ENCODE measurements around the gene ZNF878. TPM values are rescaled to one million over a fixed set of nuclear protein-coding genes. Genes with fewer than 3 reads are reported as not detected.

The ZNF878 gene
- total RNA-seq, 1 experiment from 2014 or later: not detected

GRCh38 chr19:12098040-12098439 is 45.3 kb upstream of the ZNF878 start:
- H3K27me3 ChIP-seq (ENCODE audit: insufficient read depth, low read length): no peaks in the 10 kb centered on the region
- H3K79me2 ChIP-seq (ENCODE audit: insufficient read depth, low read length): no peaks in the 10 kb centered on the region
- no TSS peak for BruUV-seq (replicated peaks)
- H4K20me1 ChIP-seq (ENCODE audit: insufficient read depth): no peaks in the 10 kb centered on the region
- ChIA-PET POLR2A (no interaction called here), RAD21 (ENCODE audit: low non-redundant PET in 1 of 2, low total read pairs in 2 of 2, uncharacterized antibody in 2 of 2, unreplicated experiment in 2 of 2) (no interaction called here), CTCF (no interaction called here)
- DNase-seq (ENCODE audit: low read depth, low spot score) (no peak), ATAC-seq (no peak)
- H2AFZ ChIP-seq (ENCODE audit: low read depth, low read length, poor library complexity, severe bottlenecking): no peak overlapping the region
- H3K9me3 ChIP-seq (ENCODE audit: control insufficient read depth in 1 of 2, insufficient read depth in 1 of 2, low read depth in 1 of 2, low read length in 2 of 2): peaks cover 0 to 3% of the 10 kb centered on the region in 2 experiments; a peak in 2 of 4 replicates
- H3K9me2 ChIP-seq (ENCODE audit: insufficient read depth): no peaks in the 10 kb centered on the region
- H3K4me2 ChIP-seq (ENCODE audit: low read length): no peak overlapping the region
- no peak overlapping the region for H3K4me3 ChIP-seq (replicated peaks in 1 of 2; ENCODE audit: low read depth in 1 of 2, low read length in 2 of 2)
- intact Hi-C loops (cut with micrococcal nuclease): no loop called here
- no peaks in the 10 kb centered on the region for H3K36me3 ChIP-seq (ENCODE audit: control insufficient read depth in 1 of 2, insufficient read depth in 2 of 2, low read length in 2 of 2)
- H3K9ac ChIP-seq (ENCODE audit: low read length): no peak overlapping the region
- TF ChIP-seq ATF3 (IDR thresholded peaks at IDR 0.05): no peak
- TF ChIP-seq RAD21 (IDR thresholded peaks at IDR 0.05; ENCODE audit: low read depth): no peak
- no peak for TF ChIP-seq EZH2 (IDR thresholded peaks at IDR 0.05)
- TF ChIP-seq JUND (IDR thresholded peaks at IDR 0.05): no peak
- TF ChIP-seq MAX (IDR thresholded peaks at IDR 0.05): no peak
- H3K27ac ChIP-seq (ENCODE audit: low read depth, low read length): no peak overlapping the region
- H3K4me1 ChIP-seq (ENCODE audit: control insufficient read depth in 1 of 2, insufficient read depth in 2 of 2, low read length in 2 of 2): no peaks in the 10 kb centered on the region

GRCh38 chr19:12095111-12095790 is 42.5 kb upstream of the ZNF878 start:
- DNase-seq (ENCODE audit: low read depth, low spot score) (no peak), ATAC-seq (no peak)
- no peaks in the 10 kb centered on the region for H4K20me1 ChIP-seq (ENCODE audit: insufficient read depth)
- ChIA-PET CTCF (no interaction called here), POLR2A (no interaction called here), RAD21 (ENCODE audit: low non-redundant PET in 1 of 2, low total read pairs in 2 of 2, uncharacterized antibody in 2 of 2, unreplicated experiment in 2 of 2) (no interaction called here)
- no peaks in the 10 kb centered on the region for H3K4me1 ChIP-seq (ENCODE audit: control insufficient read depth in 1 of 2, insufficient read depth in 2 of 2, low read length in 2 of 2)
- no peak overlapping the region for H3K4me2 ChIP-seq (ENCODE audit: low read length)
- no peaks in the 10 kb centered on the region for H3K9me2 ChIP-seq (ENCODE audit: insufficient read depth)
- no peak overlapping the region for H2AFZ ChIP-seq (ENCODE audit: low read depth, low read length, poor library complexity, severe bottlenecking)
- H3K27me3 ChIP-seq (ENCODE audit: insufficient read depth, low read length): no peaks in the 10 kb centered on the region
- H3K9me3 ChIP-seq (ENCODE audit: control insufficient read depth in 1 of 2, insufficient read depth in 1 of 2, low read depth in 1 of 2, low read length in 2 of 2): peaks cover 0 to 3% of the 10 kb centered on the region in 2 experiments; a peak in 2 of 4 replicates
- H3K4me3 ChIP-seq (replicated peaks in 1 of 2; ENCODE audit: low read depth in 1 of 2, low read length in 2 of 2): no peak overlapping the region
- H3K79me2 ChIP-seq (ENCODE audit: insufficient read depth, low read length): no peaks in the 10 kb centered on the region
- H3K9ac ChIP-seq (ENCODE audit: low read length): no peak overlapping the region
- intact Hi-C loops (cut with micrococcal nuclease): no loop called here
- no peak overlapping the region for H3K27ac ChIP-seq (ENCODE audit: low read depth, low read length)
- BruUV-seq (replicated peaks): no TSS peak
- H3K36me3 ChIP-seq (ENCODE audit: control insufficient read depth in 1 of 2, insufficient read depth in 2 of 2, low read length in 2 of 2): no peaks in the 10 kb centered on the region
- TF ChIP-seq FOSL1 (IDR thresholded peaks at IDR 0.05; ENCODE audit: low read depth) (no peak), ZBTB33 (IDR thresholded peaks at IDR 0.05; ENCODE audit: extremely low read depth, insufficient replicate concordance, low read length) (no peak), REST (IDR thresholded peaks at IDR 0.05; ENCODE audit: low read depth) (no peak), EZH2 (IDR thresholded peaks at IDR 0.05) (no peak), YY1 (IDR thresholded peaks at IDR 0.05; ENCODE audit: extremely low read depth, insufficient replicate concordance, low read depth, low read length) (no peak), CTCF (IDR thresholded peaks at IDR 0.05 in 2 of 3, conservative IDR thresholded peaks at IDR 0.05 in 1 of 3; ENCODE audit: borderline replicate concordance in 1 of 3, insufficient read depth in 1 of 3, low read depth in 2 of 3, low read length in 2 of 3) (no peak), ZFX (IDR thresholded peaks at IDR 0.05) (no peak)

Measured in HCT116 (cell line).